GM12872 (cell line): Measurements from ENCODE around the gene IKZF3.

Source experiments
- TF ChIP-seq, protein P1 (sequence below): IDR thresholded peaks from 3 replicates; pipeline ENCODE4 v1.5.1; 2011; ENCODE audit warnings: low read depth, mild to moderate bottlenecking, low read length, moderate library complexity; ENCODE audit not compliant: insufficient read depth

The IKZF3 gene

DNA sequence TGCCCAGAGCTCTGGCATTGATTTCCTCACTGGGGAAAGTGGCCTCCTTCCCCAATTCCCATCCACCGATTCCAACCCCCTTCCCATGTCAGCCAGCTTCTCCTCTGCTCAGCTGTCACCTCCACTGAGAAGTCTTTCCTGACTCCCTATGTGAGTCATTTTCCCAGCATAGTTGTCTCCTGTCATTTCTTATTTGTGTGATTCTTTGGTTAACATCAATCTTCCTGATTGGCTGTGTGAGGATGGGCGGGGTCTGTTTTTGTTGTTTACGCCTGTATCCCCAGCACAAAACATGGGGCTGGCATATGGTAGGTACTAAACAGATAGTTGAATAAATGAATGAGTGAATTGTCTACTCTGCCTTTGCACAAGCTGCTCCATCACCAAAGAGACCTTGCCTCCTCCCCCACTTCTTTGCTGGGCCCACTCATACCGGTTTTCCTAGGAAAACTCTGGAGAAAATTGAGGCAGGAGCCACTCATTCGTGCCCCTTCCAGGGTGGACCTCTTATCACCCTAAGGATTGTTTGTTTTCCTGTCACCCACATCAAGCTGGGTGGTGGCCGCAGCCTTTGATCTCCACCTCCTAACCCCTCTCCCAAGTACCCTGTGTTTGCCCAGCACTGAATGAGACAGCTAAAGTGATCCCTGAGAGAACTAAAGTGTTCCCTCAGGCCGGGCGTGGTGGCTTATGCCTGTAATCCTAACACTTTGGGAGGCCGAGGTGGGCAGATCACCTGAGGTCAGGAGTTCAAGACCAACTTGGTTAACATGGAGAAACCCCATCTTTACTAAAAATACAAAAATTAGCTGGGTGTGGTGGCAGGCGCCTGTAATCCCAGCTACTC lies 127.6 kb downstream of the IKZF3 start:
- TF ChIP-seq, protein P1, sequence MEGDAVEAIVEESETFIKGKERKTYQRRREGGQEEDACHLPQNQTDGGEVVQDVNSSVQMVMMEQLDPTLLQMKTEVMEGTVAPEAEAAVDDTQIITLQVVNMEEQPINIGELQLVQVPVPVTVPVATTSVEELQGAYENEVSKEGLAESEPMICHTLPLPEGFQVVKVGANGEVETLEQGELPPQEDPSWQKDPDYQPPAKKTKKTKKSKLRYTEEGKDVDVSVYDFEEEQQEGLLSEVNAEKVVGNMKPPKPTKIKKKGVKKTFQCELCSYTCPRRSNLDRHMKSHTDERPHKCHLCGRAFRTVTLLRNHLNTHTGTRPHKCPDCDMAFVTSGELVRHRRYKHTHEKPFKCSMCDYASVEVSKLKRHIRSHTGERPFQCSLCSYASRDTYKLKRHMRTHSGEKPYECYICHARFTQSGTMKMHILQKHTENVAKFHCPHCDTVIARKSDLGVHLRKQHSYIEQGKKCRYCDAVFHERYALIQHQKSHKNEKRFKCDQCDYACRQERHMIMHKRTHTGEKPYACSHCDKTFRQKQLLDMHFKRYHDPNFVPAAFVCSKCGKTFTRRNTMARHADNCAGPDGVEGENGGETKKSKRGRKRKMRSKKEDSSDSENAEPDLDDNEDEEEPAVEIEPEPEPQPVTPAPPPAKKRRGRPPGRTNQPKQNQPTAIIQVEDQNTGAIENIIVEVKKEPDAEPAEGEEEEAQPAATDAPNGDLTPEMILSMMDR = no peak

DNA sequence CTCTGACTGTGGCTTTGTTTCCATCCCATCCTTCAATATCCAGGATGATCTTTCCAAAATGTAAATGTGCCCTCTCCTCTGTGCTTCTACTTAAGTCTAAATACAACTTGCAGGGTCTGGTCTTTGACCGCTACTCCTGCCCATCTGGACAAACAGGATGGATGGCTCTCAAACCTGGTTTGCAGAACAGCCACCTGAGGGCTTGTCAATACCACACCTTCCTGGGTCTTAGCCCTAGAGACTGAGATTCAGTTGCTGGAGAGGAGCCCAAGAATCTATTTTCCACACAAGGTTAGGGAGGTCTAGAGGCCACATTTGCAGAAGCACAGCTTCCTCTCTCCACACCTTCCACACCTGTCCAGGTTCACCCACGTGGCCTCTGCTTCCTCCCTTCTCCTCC lies 128.2 kb downstream of the IKZF3 start:
- TF ChIP-seq, protein P1 = no peak

DNA sequence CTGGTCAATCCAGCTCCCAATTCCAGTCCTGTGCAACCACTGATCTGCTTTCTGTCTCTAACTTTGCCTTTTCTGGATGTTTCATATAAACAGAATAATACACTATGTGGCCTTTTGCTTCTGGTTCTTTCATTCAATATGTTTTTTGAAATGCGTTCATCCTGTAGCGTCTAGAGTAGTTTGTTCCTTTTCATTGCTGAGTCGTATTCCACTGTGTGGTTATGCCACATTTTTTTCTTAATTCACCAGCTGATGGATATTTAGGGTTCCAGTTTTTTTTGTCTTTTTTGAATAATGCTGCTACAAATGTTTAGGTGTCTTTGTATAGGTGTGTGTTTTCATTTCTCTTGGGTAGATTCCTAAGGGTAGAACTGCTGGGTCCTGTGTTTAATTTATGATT lies 131.5 kb downstream of the IKZF3 start:
- TF ChIP-seq, protein P1 = no peak

DNA sequence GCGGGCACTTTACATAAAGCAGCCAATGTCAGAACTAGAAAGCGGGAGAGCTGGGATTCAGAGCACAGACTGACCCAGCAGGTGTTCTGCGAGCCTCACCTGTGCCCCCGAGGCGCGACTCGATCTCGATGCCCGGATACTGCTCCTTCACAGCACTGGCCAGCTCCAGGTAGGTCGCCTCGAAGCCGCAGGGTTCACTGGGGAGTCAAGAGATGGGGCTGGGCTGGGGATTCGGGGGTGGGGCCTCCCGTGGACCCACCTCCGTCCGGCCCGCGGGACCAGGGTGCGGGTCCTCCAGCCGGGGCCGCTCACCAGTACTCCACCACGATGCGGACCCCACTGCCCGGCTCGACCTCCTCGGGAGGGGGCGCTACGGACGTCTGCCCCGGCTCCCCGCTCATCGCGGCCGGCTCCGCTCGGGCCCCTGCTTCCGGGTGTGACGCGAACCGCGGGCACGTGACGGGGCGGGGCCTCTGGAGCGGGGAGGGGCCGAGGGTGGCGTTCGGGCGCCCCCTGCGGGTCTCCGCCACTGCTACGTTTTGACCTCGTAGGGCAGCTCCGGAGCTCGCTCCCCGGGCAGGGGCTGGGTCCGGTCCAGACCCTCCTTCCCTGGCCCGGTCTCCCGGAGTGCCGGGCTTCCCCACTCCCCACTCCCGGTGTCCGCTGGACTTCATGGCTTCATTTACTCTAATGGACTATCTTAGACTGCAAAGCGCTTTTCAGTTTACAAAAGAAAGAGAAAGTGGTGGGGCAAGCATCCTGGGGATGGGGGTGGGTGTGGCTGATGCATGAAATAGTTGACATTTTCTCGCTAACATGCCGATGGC lies 133.8 kb downstream of the IKZF3 start, which contains the start of gene MIEN1:
MIEN1 (minus strand) TSS at position 438 of the 827 bp plus-strand sequence; CDS start at position 401, 37 bp downstream.
- TF ChIP-seq, protein P1 = peak; percentile 82

DNA sequence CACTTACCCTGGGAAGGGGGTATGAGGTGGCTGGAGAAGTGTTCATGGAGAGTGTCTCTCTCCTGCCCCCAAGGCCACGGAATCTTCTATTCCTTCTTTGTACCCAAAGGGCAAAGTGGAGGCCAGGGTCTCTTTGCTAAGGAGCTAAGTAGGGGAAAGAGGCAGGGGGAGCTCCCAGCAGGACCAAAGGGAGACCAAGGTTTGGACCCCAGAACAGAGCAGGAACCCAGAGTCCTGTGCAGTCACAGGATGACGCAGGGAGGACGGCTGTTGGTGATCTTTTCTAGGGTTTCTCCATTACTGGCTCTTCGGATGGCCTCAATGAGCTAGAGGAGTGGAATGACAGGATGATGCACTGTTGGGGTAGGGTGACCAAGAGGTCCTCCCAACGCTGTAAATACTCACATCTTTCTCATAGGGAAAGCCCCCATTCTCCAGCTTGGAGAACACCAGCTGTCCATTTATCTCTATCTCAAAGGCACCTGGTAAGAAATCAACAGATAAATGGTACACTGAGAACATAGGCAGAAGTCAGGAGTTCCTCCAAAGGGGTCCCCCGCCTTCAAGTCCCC lies 134.7 kb downstream of the IKZF3 start:
- TF ChIP-seq, protein P1 = no peak

DNA sequence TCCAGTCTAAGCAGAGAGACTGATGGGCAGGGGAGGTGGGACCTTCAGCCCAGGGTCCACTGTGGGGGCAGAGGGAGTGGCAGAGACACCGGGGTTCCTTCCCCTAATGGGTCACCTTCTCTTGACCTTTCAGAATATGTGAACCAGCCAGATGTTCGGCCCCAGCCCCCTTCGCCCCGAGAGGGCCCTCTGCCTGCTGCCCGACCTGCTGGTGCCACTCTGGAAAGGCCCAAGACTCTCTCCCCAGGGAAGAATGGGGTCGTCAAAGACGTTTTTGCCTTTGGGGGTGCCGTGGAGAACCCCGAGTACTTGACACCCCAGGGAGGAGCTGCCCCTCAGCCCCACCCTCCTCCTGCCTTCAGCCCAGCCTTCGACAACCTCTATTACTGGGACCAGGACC lies 136.6 kb downstream of the IKZF3 start:
- TF ChIP-seq, protein P1 = no peak

DNA sequence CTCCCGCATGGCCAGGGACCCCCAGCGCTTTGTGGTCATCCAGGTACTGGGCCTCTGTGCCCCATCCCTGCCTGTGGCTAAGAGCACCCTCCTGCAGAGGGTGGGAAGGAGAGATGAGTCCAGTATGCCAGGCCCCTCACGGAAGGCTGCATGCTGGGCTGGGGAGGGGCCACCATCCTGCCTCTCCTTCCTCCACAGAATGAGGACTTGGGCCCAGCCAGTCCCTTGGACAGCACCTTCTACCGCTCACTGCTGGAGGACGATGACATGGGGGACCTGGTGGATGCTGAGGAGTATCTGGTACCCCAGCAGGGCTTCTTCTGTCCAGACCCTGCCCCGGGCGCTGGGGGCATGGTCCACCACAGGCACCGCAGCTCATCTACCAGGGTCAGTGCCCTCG lies 137.5 kb downstream of the IKZF3 start:
- TF ChIP-seq, protein P1 = no peak
